H9 (cell line): ENCODE measurements around the gene FAM76A. TPM values are rescaled to one million over a fixed set of nuclear protein-coding genes. Genes with fewer than 3 reads are reported as not detected.

Source experiments
- DNase-seq: peaks from one replicate; pipeline ENCODE4 v3.0.0-alpha.2; 2017
- H2AFZ ChIP-seq: one replicate; pipeline ENCODE4 v1.6.1; 2013; ENCODE audit warnings: mild to moderate bottlenecking, low read length, control low read depth, moderate library complexity
- H2AK5ac ChIP-seq: 2 replicates; pipeline ENCODE4 v1.6.1; 2013; ENCODE audit warnings: low read length, control low read depth, mixed read lengths; ENCODE audit not compliant: insufficient read length
- H2BK120ac ChIP-seq: one replicate; pipeline ENCODE4 v1.6.1; 2013; ENCODE audit warnings: low read depth, mild to moderate bottlenecking, low read length, control low read depth, inconsistent platforms; ENCODE audit not compliant: poor library complexity, severe bottlenecking
- H2BK12ac ChIP-seq: 2 replicates; pipeline ENCODE4 v1.6.1; 2013; ENCODE audit warnings: low read length, control low read depth, mixed read lengths, low read depth; ENCODE audit not compliant: insufficient read length
- H2BK15ac ChIP-seq: 2 replicates; pipeline ENCODE4 v1.6.1; 2013; ENCODE audit warnings: low read depth, low read length, control low read depth
- H2BK20ac ChIP-seq: one replicate; pipeline ENCODE4 v1.6.1; 2013; ENCODE audit warnings: low read depth, mild to moderate bottlenecking, low read length, control low read depth, inconsistent platforms; ENCODE audit not compliant: poor library complexity, severe bottlenecking
- H2BK5ac ChIP-seq: 2 replicates; pipeline ENCODE4 v1.6.1; 2013; ENCODE audit warnings: low read length, control low read depth, mixed read lengths; ENCODE audit not compliant: insufficient read length
- H3K14ac ChIP-seq: 2 replicates; pipeline ENCODE4 v1.6.1; 2013; ENCODE audit warnings: low read length, control low read depth; ENCODE audit not compliant: insufficient read depth
- H3K18ac ChIP-seq: 2 replicates; pipeline ENCODE4 v1.6.1; 2013; ENCODE audit warnings: low read depth, mild to moderate bottlenecking, mixed read lengths, low read length, control low read depth; ENCODE audit not compliant: insufficient read length
- H3K23ac ChIP-seq: 2 replicates; pipeline ENCODE4 v1.6.1; 2013; ENCODE audit warnings: low read length, control low read depth, mixed read lengths, low read depth; ENCODE audit not compliant: insufficient read length
- H3K23me2 ChIP-seq: 2 replicates; pipeline ENCODE4 v1.6.1; 2013; ENCODE audit warnings: low read depth, mild to moderate bottlenecking, mixed read lengths, low read length, control low read depth; ENCODE audit not compliant: insufficient read length, poor library complexity, severe bottlenecking
- H3K27ac ChIP-seq: 2 replicates; pipeline ENCODE4 v1.5.1; 2013; ENCODE audit warnings: low read length, control low read depth, mixed read lengths, low read depth; ENCODE audit not compliant: insufficient read length
- H3K27me3 ChIP-seq: 2 replicates; pipeline ENCODE4 v1.6.1; 2013; ENCODE audit warnings: low read length, control low read depth, inconsistent platforms; ENCODE audit not compliant: insufficient read depth
- H3K4ac ChIP-seq: 2 replicates; pipeline ENCODE4 v1.6.1; 2013; ENCODE audit warnings: low read depth, mild to moderate bottlenecking, control low read depth, inconsistent platforms, low read length, moderate library complexity
- H3K4me1 ChIP-seq: 2 replicates; pipeline ENCODE4 v1.6.1; 2013; ENCODE audit warnings: low read length, control low read depth, inconsistent platforms; ENCODE audit not compliant: insufficient read depth
- H3K4me2 ChIP-seq: 2 replicates; pipeline ENCODE4 v1.6.1; 2013; ENCODE audit warnings: low read length, control low read depth, mixed read lengths; ENCODE audit not compliant: insufficient read length, insufficient read depth
- H3K56ac ChIP-seq: 2 replicates; pipeline ENCODE4 v1.6.1; 2013; ENCODE audit warnings: low read depth, mild to moderate bottlenecking, mixed read lengths, low read length, control low read depth; ENCODE audit not compliant: insufficient read length
- H3K79me1 ChIP-seq: 2 replicates; pipeline ENCODE4 v1.6.1; 2013; ENCODE audit warnings: low read depth, mild to moderate bottlenecking, moderate library complexity, low read length, control low read depth, inconsistent platforms; ENCODE audit not compliant: insufficient read depth, poor library complexity, severe bottlenecking
- H3K79me2 ChIP-seq: 2 replicates; pipeline ENCODE4 v1.6.1; 2013; ENCODE audit warnings: low read length, control low read depth, inconsistent platforms; ENCODE audit not compliant: insufficient read depth
- H3K9ac ChIP-seq: 2 replicates; pipeline ENCODE4 v1.6.1; 2013; ENCODE audit warnings: low read length, control low read depth, mixed read lengths; ENCODE audit not compliant: insufficient read length; ENCODE audit errors: extremely low read depth
- H3K9me3 ChIP-seq: one replicate; pipeline ENCODE4 v1.6.1; 2013; ENCODE audit warnings: low read depth, low read length, inconsistent platforms; ENCODE audit not compliant: control insufficient read depth
- H3T11ph ChIP-seq: one replicate; pipeline ENCODE4 v1.6.1; 2013; ENCODE audit warnings: mild to moderate bottlenecking, low read length, control low read depth, inconsistent platforms
- H4K20me1 ChIP-seq: one replicate; pipeline ENCODE4 v1.6.1; 2013; ENCODE audit not compliant: control insufficient read depth, insufficient read length, insufficient read depth
- H4K5ac ChIP-seq: 2 replicates; pipeline ENCODE4 v1.6.1; 2013; ENCODE audit warnings: low read depth, mild to moderate bottlenecking, mixed read lengths, low read length, control low read depth; ENCODE audit not compliant: insufficient read length
- H4K8ac ChIP-seq: replicated peaks from 2 replicates; pipeline ENCODE4 v1.6.1; 2013; ENCODE audit warnings: low read length, control low read depth, mixed read lengths, low read depth; ENCODE audit not compliant: insufficient read length
- H4K91ac ChIP-seq: 2 replicates; pipeline ENCODE4 v1.6.1; 2013; ENCODE audit warnings: low read depth, mild to moderate bottlenecking, moderate library complexity, mixed read lengths, low read length, control low read depth; ENCODE audit not compliant: insufficient read length
- H3K27ac Mint-ChIP-seq, 3 experiments: 2 replicates in 2 of 3; 3 replicates in 1 of 3; pipeline ENCODE4 v1.8.0; 2020 to 2021; ENCODE audit warnings: mixed read lengths in 3 of 3, mild to moderate bottlenecking in 1 of 3, moderate library complexity in 1 of 3
- H3K27me3 Mint-ChIP-seq: 2 replicates; pipeline ENCODE4 v1.8.0; 2021; ENCODE audit warnings: low read depth, mild to moderate bottlenecking, moderate library complexity, mixed read lengths
- H3K36me3 Mint-ChIP-seq, 3 experiments: 2 replicates in 2 of 3; 3 replicates in 1 of 3; pipeline ENCODE4 v1.8.0; 2020 to 2021; ENCODE audit warnings: low read depth in 3 of 3, mixed read lengths in 3 of 3; ENCODE audit not compliant: insufficient read depth in 1 of 3
- H3K4me1 Mint-ChIP-seq, 2 experiments: 2 replicates each; pipeline ENCODE4 v1.8.0; 2020; ENCODE audit warnings: mixed read lengths in 2 of 2
- H3K4me3 Mint-ChIP-seq, 2 experiments: 2 replicates in 1 of 2; 3 replicates in 1 of 2; pipeline ENCODE4 v1.8.0; 2020 to 2021; ENCODE audit warnings: mild to moderate bottlenecking in 2 of 2, mixed read lengths in 2 of 2, moderate library complexity in 1 of 2
- H3K9me3 Mint-ChIP-seq, 2 experiments: 2 replicates in 1 of 2; 3 replicates in 1 of 2; pipeline ENCODE4 v1.8.0; 2020; ENCODE audit warnings: mild to moderate bottlenecking in 2 of 2, mixed read lengths in 2 of 2, moderate library complexity in 1 of 2
- WGBS: extraction: QIAGEN DNeasy Blood & Tissue Kit; methylation state at CpG from one replicate; pipeline ENCODE4 v1.1.7; 2013; ENCODE audit warnings: missing lambda C conversion rate, low lambda C conversion rate, mixed read lengths; ENCODE audit not compliant: insufficient read length; ENCODE audit errors: extremely low coverage; 5-methylcytosine and 5-hydroxymethylcytosine counted together
- total RNA-seq: library from RNA; stranded (reverse); gene quantifications from 2 replicates; pipeline ENCODE4 v1.2.1, GENCODE V29; 2021
- TF ChIP-seq, protein P1 (sequence below): fragments of 200-600 bp; sonication (generic); conservative IDR thresholded peaks from 3 replicates; pipeline ENCODE4 v1.8.0; 2021; ENCODE audit warnings: antibody characterized with exemption, mild to moderate bottlenecking

FAM76A gene
- total RNA-seq, 1 experiment from 2014 or later = 10.6 TPM

DNA sequence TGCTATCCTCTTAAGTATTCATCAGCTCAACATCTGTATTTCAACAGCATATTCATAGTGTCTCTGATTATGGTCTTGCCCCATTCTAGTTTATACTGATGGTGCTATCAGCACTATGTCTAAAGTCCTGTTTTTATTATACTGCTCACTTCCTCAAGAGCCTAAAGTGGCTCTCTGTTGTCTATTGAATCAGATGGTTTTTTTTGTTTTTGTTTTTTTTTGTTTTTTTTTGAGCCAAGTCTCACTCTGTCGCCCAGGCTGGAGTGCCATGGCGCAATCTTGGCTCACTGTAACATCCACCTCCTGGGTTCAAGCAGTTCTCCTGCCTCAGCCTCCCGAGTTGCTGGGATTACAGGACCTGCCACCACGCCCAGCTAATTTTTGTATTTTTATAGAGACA is 53.4 kb downstream of the FAM76A start:
- Histone ChIP-seq H3K27me3 (no peaks in the 10 kb centered on the region), H3K79me1 (no peaks in the 10 kb centered on the region), H2BK20ac (no peak overlapping the region), H3K23ac (no peak overlapping the region), H3T11ph (no peak overlapping the region), H3K79me2 (no peaks in the 10 kb centered on the region), H4K20me1 (no peaks in the 10 kb centered on the region), H2AFZ (no peak overlapping the region), H3K18ac (no peak overlapping the region), H2BK15ac (no peak overlapping the region), H4K91ac (no peak overlapping the region), H3K9ac (no peak overlapping the region), H2AK5ac (no peak overlapping the region), H2BK5ac (no peak overlapping the region), H2BK120ac (no peak overlapping the region), H3K4me2 (no peak overlapping the region), H4K8ac (no peak overlapping the region), H3K4ac (no peak overlapping the region), H3K9me3 (no peaks in the 10 kb centered on the region), H3K27ac (no peak overlapping the region), H3K4me1 (no peaks in the 10 kb centered on the region), H3K56ac (no peak overlapping the region), H2BK12ac (no peak overlapping the region), H3K23me2 (no peaks in the 10 kb centered on the region), H4K5ac (no peak overlapping the region), H3K14ac (no peak overlapping the region)
- DNase-seq = no peak
- Mint-ChIP-seq H3K4me1 (peaks cover 1% of the 10 kb centered on the region in 2 experiments), H3K27ac (no peak overlapping the region), H3K9me3 (no peaks in the 10 kb centered on the region), H3K4me3 (no peak overlapping the region), H3K36me3 (no peaks in the 10 kb centered on the region), H3K27me3 (no peaks in the 10 kb centered on the region)
- no CpG with 5 or more reads among the region's 4 CpGs for whole genome bisulfite sequencing
- TF ChIP-seq, protein P1, sequence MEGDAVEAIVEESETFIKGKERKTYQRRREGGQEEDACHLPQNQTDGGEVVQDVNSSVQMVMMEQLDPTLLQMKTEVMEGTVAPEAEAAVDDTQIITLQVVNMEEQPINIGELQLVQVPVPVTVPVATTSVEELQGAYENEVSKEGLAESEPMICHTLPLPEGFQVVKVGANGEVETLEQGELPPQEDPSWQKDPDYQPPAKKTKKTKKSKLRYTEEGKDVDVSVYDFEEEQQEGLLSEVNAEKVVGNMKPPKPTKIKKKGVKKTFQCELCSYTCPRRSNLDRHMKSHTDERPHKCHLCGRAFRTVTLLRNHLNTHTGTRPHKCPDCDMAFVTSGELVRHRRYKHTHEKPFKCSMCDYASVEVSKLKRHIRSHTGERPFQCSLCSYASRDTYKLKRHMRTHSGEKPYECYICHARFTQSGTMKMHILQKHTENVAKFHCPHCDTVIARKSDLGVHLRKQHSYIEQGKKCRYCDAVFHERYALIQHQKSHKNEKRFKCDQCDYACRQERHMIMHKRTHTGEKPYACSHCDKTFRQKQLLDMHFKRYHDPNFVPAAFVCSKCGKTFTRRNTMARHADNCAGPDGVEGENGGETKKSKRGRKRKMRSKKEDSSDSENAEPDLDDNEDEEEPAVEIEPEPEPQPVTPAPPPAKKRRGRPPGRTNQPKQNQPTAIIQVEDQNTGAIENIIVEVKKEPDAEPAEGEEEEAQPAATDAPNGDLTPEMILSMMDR = no peak
